Measurements from ENCODE around the gene RAPGEF3.

Gene RAPGEF3

DNA sequence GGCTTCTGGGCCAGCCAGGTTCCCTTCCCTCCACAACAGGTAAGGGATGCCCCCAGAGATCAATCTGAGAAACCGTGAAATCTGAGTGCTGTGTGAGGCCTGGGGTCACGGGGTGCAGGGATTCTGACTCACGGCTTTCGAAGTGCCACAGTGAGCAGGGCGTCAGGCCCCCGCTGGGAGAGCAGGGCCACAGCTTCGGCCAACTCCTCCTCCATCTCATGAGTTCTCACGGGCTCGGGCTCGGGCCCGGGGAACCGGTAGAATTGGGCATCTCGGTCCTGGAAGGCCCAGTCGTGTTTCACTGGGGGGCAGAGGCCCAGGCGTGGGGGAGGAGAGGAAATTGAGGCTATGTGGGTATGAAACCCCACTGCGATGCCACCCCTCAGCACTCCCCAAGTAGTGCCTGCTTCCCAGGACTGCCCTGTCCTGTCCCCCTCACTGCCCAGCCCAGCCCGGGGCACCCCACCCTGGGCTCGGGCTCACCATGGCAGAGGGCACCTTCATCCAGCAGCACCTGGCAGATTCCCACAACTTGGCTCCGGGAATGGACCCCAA, 7.7 kb downstream of the RAPGEF3 start:
- Histone ChIP-seq H3K27me3 (replicated peaks) (no peaks in the 10 kb centered on the region), H3K27ac (no peak overlapping the region), H3K4me3 (ENCODE audit: low read depth, low read length) (no peak overlapping the region), H3K36me3 (replicated peaks) (no peaks in the 10 kb centered on the region)
- TF ChIP-seq, protein P1, sequence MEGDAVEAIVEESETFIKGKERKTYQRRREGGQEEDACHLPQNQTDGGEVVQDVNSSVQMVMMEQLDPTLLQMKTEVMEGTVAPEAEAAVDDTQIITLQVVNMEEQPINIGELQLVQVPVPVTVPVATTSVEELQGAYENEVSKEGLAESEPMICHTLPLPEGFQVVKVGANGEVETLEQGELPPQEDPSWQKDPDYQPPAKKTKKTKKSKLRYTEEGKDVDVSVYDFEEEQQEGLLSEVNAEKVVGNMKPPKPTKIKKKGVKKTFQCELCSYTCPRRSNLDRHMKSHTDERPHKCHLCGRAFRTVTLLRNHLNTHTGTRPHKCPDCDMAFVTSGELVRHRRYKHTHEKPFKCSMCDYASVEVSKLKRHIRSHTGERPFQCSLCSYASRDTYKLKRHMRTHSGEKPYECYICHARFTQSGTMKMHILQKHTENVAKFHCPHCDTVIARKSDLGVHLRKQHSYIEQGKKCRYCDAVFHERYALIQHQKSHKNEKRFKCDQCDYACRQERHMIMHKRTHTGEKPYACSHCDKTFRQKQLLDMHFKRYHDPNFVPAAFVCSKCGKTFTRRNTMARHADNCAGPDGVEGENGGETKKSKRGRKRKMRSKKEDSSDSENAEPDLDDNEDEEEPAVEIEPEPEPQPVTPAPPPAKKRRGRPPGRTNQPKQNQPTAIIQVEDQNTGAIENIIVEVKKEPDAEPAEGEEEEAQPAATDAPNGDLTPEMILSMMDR (IDR thresholded peaks at IDR 0.05; ENCODE audit: low read depth, low read length, missing control alignments), result no peak
- DNase-seq, result no peak
- in situ Hi-C loops (cut with HindIII; ENCODE audit: low pct_ligation_motif_present, low sequenced_read_pairs), result no loop called here

DNA sequence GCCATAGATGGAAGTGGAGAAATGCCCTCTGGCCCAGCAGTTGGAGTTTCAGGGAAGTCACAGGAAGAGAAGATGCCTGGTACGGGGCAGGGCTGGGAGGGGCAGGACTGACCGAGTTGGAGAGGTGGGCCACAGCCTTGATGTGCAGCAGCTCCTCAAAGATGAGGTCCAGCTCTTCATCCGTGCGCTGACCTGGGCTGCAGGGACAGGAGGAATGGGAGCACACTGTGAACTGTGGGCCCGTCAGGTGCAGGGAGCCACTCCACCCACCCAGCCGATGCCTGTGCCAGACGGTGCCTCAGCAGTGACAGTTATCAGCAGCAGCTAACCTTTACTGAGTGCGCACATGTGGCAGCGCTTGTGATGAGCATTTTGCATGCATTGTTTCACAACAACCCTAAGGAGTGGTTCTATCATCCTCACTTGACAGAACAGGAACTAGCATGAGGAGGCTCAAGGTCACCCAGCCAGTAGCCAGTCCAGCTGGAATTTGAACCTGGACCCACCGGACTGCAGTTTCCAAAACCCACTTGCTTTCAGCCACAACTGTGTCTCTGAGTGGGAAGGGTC, 8.4 kb downstream of the RAPGEF3 start:
- in situ Hi-C loops (cut with HindIII; ENCODE audit: low pct_ligation_motif_present, low sequenced_read_pairs), result no loop called here
- no peak overlapping the region for H3K4me3 ChIP-seq (ENCODE audit: low read depth, low read length)
- TF ChIP-seq, protein P1 (IDR thresholded peaks at IDR 0.05; ENCODE audit: low read depth, low read length, missing control alignments), result no peak
- peaks cover 6% of the 10 kb centered on the region for H3K27me3 ChIP-seq (replicated peaks)
- no peak overlapping the region for H3K27ac ChIP-seq
- DNase-seq, result no peak
- H3K36me3 ChIP-seq (replicated peaks), result no peaks in the 10 kb centered on the region

DNA sequence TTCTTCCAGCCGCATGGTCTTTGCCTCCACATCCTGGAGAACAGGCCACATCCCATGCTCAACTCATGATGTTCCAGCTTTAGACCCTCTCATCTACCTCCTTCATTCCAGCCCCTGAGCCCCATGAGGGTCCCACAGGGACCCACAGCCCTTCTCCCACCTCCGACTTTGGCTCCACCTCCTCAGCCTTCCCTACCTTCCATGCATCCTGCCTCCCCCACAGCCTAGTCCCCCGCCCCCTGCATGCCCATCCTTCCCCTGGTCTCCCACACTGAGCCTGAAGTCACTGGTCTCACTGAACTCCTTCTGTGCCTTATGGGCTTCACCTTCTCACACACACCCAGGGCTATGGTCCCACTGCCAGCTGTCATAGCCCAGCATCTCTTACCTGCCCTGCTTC, 9.8 kb downstream of the RAPGEF3 start:
- in situ Hi-C loops (cut with HindIII; ENCODE audit: low pct_ligation_motif_present, low sequenced_read_pairs), result no loop called here
- Histone ChIP-seq H3K4me3 (ENCODE audit: low read depth, low read length) (no peak overlapping the region), H3K36me3 (replicated peaks) (no peaks in the 10 kb centered on the region), H3K27ac (no peak overlapping the region), H3K27me3 (replicated peaks) (peaks cover 8% of the 10 kb centered on the region)
- no peak for DNase-seq
- TF ChIP-seq, protein P1 (IDR thresholded peaks at IDR 0.05; ENCODE audit: low read depth, low read length, missing control alignments), result no peak

DNA sequence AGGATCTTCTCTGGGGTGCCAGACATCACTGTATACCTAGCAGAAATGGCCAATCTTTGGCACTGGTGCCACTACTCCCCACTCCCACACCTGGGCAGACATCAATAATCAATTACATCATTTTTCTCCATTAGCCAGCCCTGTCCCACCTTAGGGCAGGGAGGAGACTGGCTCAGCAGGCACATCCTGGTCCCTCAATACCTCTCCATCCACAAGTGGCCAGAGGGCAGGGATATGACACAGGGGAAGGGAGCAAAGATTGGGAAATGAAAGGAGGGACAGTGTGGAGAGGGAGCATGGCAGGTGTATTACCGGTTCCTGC, 10.2 kb downstream of the RAPGEF3 start:
- Histone ChIP-seq H3K27me3 (replicated peaks) (peaks cover 8% of the 10 kb centered on the region), H3K4me3 (ENCODE audit: low read depth, low read length) (no peak overlapping the region), H3K36me3 (replicated peaks) (no peaks in the 10 kb centered on the region), H3K27ac (no peak overlapping the region)
- in situ Hi-C loops (cut with HindIII; ENCODE audit: low pct_ligation_motif_present, low sequenced_read_pairs), result no loop called here
- TF ChIP-seq, protein P1 (IDR thresholded peaks at IDR 0.05; ENCODE audit: low read depth, low read length, missing control alignments), result no peak
- no peak for DNase-seq

DNA sequence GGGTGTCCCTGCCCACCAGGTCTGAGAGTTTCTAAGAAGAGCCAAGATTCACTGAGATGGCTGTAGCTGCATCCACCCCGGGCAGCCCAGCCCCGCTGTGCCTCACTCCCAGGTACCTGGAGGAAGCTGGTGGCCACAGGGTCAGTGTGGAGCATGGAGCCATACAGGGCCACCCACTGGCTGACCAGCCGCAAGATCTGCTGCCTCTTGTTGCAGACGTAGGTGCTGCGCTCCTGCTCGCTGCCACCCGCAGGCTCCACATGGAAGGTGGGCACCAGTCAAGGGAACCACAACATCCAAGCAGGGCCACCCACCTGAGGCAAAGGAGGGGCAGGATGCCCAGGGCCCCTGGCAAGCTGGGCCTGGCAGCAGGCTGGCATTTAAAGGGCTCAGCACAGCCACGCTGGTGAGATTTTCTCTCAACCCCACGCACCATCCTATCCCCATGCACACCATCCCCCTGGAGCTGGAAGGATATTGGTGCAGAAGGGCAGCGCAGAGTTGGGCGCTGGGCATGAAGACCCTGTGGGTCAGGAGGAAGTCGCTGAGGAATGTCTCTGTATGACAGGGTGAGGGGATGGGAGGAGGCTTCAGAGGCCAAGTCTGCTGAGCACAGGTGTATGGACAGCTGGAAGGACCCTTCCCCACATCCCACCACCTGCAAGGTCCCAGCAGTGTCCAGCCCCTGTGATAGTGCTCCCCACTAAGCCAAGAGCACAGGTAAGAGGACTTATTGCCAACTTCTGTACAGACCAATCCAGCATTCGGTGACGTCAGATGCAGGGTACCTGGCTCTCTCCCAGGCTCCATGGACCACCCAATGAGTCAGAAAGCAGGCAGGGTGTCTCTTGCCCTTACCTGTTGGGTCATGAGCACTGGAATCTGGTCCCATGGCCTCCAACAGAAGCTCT, 10.8 kb downstream of the RAPGEF3 start:
- DNase-seq, result no peak
- TF ChIP-seq, protein P1 (IDR thresholded peaks at IDR 0.05; ENCODE audit: low read depth, low read length, missing control alignments), result no peak
- H3K36me3 ChIP-seq (replicated peaks), result no peaks in the 10 kb centered on the region
- in situ Hi-C loops (cut with HindIII; ENCODE audit: low pct_ligation_motif_present, low sequenced_read_pairs), result no loop called here
- peaks cover 8% of the 10 kb centered on the region for H3K27me3 ChIP-seq (replicated peaks)
- no peak overlapping the region for H3K27ac ChIP-seq
- no peak overlapping the region for H3K4me3 ChIP-seq (ENCODE audit: low read depth, low read length)

Data from brain microvascular endothelial cell (primary cell).